Measurements from ENCODE around the gene PARP3.

DNA sequence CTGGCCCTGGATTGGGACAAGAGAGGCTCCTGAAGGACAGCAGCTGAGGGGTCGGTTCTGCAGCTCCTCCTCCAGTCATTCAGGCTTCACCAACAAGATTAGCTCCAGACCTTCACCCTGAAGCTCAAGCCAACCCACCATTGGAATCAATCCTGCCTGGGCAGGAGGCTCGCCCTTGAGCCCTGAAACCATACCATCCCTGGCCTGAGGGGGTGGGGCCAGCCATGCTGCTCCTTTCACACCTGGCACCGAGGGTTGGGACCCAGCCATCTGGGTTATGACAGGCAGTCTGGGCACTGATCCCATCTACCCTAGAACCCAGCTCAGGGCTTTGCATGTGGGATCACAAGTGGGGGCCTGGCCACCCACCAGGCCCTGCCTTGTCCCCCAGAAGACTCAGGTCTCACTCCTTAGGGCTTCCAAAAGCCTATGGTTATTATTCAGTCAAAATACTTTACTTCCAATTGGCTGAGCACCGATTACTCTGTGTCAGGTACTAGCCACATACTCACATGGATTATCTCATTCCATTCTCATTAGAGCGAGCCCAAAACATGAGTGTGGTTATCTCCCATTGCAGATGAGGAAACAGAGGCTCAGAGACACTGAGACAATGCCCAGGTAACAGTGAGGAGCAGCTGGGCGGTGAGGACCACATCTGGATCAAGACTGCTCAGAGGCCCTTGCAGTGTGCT is 28.6 kb downstream of the PARP3 start:
- TF ChIP-seq CTCF (IDR thresholded peaks at IDR 0.05) (no peak), EP300 (IDR thresholded peaks at IDR 0.05) (no peak)

Data from suprapubic skin (tissue), 3 donors.